HAP-1 (cell line): ENCODE data around the gene SCN4A.
"Not testable (repeated sequence)": the region's sequence is repeated elsewhere in the genome, so short reads cannot be mapped to it uniquely, and the experiment has no call there.

Experiments used
- DNase-seq, 2 experiments: peaks; one replicate each; pipeline ENCODE4 v3.0.0-alpha.2; 2016 to 2020; ENCODE audit warnings: low spot score in 2 of 2
- H3K27me3 ChIP-seq: fragments of 250-450 bp; sonication (Bioruptor Pico); 2 replicates; pipeline ENCODE4 v1.5.1; 2020; ENCODE audit warnings: low read depth, mild to moderate bottlenecking, moderate library complexity
- H3K36me3 ChIP-seq: fragments of 250-450 bp; sonication (Bioruptor Pico); replicated peaks from 2 replicates; pipeline ENCODE4 v1.5.1; 2020; ENCODE audit warnings: mild to moderate bottlenecking
- H3K4me1 ChIP-seq: fragments of 250-450 bp; sonication (Bioruptor Pico); 2 replicates; pipeline ENCODE4 v1.5.1; 2020; ENCODE audit warnings: mild to moderate bottlenecking
- H3K4me3 ChIP-seq: fragments of 250-450 bp; sonication (Bioruptor Pico); 2 replicates; pipeline ENCODE4 v1.5.1; 2020; ENCODE audit warnings: mild to moderate bottlenecking, moderate library complexity
- H3K9me3 ChIP-seq: fragments of 250-450 bp; sonication (Bioruptor Pico); 2 replicates; pipeline ENCODE4 v1.5.1; 2020; ENCODE audit warnings: mild to moderate bottlenecking, moderate library complexity
- in situ Hi-C: fragments of 300-500 bp; cut with MboI; formaldehyde crosslinking; loops from 3 replicates; pipeline ENCODE4 v1.14.3; 2020; ENCODE audit warnings: low sequenced_read_pairs, inconsistent platforms, mixed read lengths

The SCN4A gene

GRCh38 chr17:63910096-63910495 lies 62.6 kb downstream of the SCN4A start:
- Histone ChIP-seq H3K27me3 (no peaks in the 10 kb centered on the region; the same call in 1 of the 2 replicates), H3K36me3 (no peaks in the 10 kb centered on the region), H3K9me3 (no peaks in the 10 kb centered on the region), H3K4me3 (no peak overlapping the region), H3K4me1 (no peaks in the 10 kb centered on the region)
- in situ Hi-C loops, result loop anchor here (25.0 kb wide), 1 partner anchor 377 kb away; no protein-coding TSS in a partner anchor
- DNase-seq, result no peak

GRCh38 chr17:63909586-63909985 lies 63.1 kb downstream of the SCN4A start:
- not testable (repeated sequence) for DNase-seq, H3K4me1 ChIP-seq, H3K9me3 ChIP-seq, H3K27me3 ChIP-seq, H3K4me3 ChIP-seq, H3K36me3 ChIP-seq
- in situ Hi-C loops, result loop anchor here (25.0 kb wide), 1 partner anchor 378 kb away; no protein-coding TSS in a partner anchor

GRCh38 chr17:63907161-63907778 lies 65.4 kb downstream of the SCN4A start:
- H3K9me3 ChIP-seq, H3K4me3 ChIP-seq, H3K4me1 ChIP-seq, H3K36me3 ChIP-seq, H3K27me3 ChIP-seq: not testable (repeated sequence)
- in situ Hi-C loops, result loop anchor here (25.0 kb wide), 1 partner anchor 380 kb away; no protein-coding TSS in a partner anchor
- DNase-seq, result peak in 1 of 2 experiments; percentile 49

GRCh38 chr17:63904796-63905195 lies 67.9 kb downstream of the SCN4A start:
- H3K4me1 ChIP-seq, H3K9me3 ChIP-seq, H3K27me3 ChIP-seq, DNase-seq, H3K36me3 ChIP-seq, H3K4me3 ChIP-seq: not testable (repeated sequence)
- in situ Hi-C loops, result loop anchor here (25.0 kb wide), 1 partner anchor 383 kb away; no protein-coding TSS in a partner anchor

- H3K9me3 ChIP-seq, H3K4me1 ChIP-seq, H3K36me3 ChIP-seq, H3K27me3 ChIP-seq, H3K4me3 ChIP-seq: not testable (repeated sequence)
- in situ Hi-C loops, result loop anchor here (25.0 kb wide), 1 partner anchor 384 kb away; no protein-coding TSS in a partner anchor
- DNase-seq, result peak in 1 of 2 experiments; percentile 51
Measured at GRCh38 chr17:63903787-63904201, 68.9 kb downstream of the SCN4A start.

- not testable (repeated sequence) for DNase-seq
Measured at GRCh38 chr17:63901971-63902370, 70.7 kb downstream of the SCN4A start.

GRCh38 chr17:63898899-63899798 lies 73.6 kb downstream of the SCN4A start:
- H3K36me3 ChIP-seq, H3K4me3 ChIP-seq, H3K9me3 ChIP-seq, DNase-seq, H3K4me1 ChIP-seq, in situ Hi-C loops, H3K27me3 ChIP-seq: not testable (repeated sequence)

More at GRCh38 chr17:63901971-63902370, 70.7 kb downstream of the SCN4A start:
- in situ Hi-C loops, result loop anchor here (25.0 kb wide), 1 partner anchor 385 kb away; no protein-coding TSS in a partner anchor
- not testable (repeated sequence) for H3K27me3 ChIP-seq, H3K9me3 ChIP-seq, H3K36me3 ChIP-seq, H3K4me3 ChIP-seq, H3K4me1 ChIP-seq

GRCh38 chr17:63896524-63897354 lies 76.0 kb downstream of the SCN4A start, which contains the start of gene CSH1:
Gene CSH1, minus strand, starts transcription at chr17:63896574. Its CDS starts 63 bp downstream, at chr17:63896511.
- in situ Hi-C loops, DNase-seq, H3K9me3 ChIP-seq, H3K4me1 ChIP-seq, H3K4me3 ChIP-seq, H3K36me3 ChIP-seq: not testable (repeated sequence)
- peaks cover 12% of the 10 kb centered on the region for H3K27me3 ChIP-seq

GRCh38 chr17:63894821-63895220 lies 77.9 kb downstream of the SCN4A start:
- DNase-seq, H3K9me3 ChIP-seq, in situ Hi-C loops, H3K4me1 ChIP-seq, H3K36me3 ChIP-seq, H3K4me3 ChIP-seq: not testable (repeated sequence)
- H3K27me3 ChIP-seq, result peaks cover 12% of the 10 kb centered on the region

GRCh38 chr17:63894021-63894420 lies 78.7 kb downstream of the SCN4A start:
- DNase-seq, H3K4me1 ChIP-seq, H3K9me3 ChIP-seq, in situ Hi-C loops, H3K4me3 ChIP-seq, H3K36me3 ChIP-seq: not testable (repeated sequence)
- H3K27me3 ChIP-seq, result peaks cover 12% of the 10 kb centered on the region

- in situ Hi-C loops, H3K4me3 ChIP-seq, H3K36me3 ChIP-seq, H3K9me3 ChIP-seq, H3K4me1 ChIP-seq: not testable (repeated sequence)
- H3K27me3 ChIP-seq, result peaks cover 12% of the 10 kb centered on the region
- peak in 1 of 2 experiments; percentile 35 for DNase-seq
Measured at GRCh38 chr17:63892316-63893037, 80.2 kb downstream of the SCN4A start.

GRCh38 chr17:63889026-63889848 lies 83.5 kb downstream of the SCN4A start:
- peak in 1 of 2 experiments; percentile 62 for DNase-seq
- in situ Hi-C loops, result not testable (repeated sequence)

More at GRCh38 chr17:63889026-63889848, 83.5 kb downstream of the SCN4A start:
- H3K36me3 ChIP-seq, H3K4me1 ChIP-seq, H3K4me3 ChIP-seq, H3K9me3 ChIP-seq: not testable (repeated sequence)
- H3K27me3 ChIP-seq, result peaks cover 12% of the 10 kb centered on the region
